Measurements from ENCODE around the gene AEBP2. TPM values are rescaled to one million over a fixed set of nuclear protein-coding genes. Genes with fewer than 3 reads are reported as not detected.
A peak's percentile ranks its signal among the peaks of the same experiment; 100 is the strongest.
"Not testable (repeated sequence)": the region's sequence is repeated elsewhere in the genome, so short reads cannot be mapped to it uniquely, and the experiment has no call there.

Gene AEBP2
- total and polyA plus RNA-seq, 2 experiments from 2014 or later = 12.4 to 22.5 TPM

GRCh38 chr12:19411234-19412204 is 27.8 kb upstream of the AEBP2 start:
- no peaks in the 10 kb centered on the region for H3K79me2 ChIP-seq
- peak overlapping the region; percentile 64 for H3K27ac ChIP-seq
- H3K9me3 ChIP-seq (ENCODE audit: low read depth) = no peaks in the 10 kb centered on the region
- H3K4me1 ChIP-seq (ENCODE audit: insufficient read depth) = peaks cover 24% of the 10 kb centered on the region
- TF ChIP-seq CTCF (IDR thresholded peaks at IDR 0.05; ENCODE audit: poor library complexity) = no peak
- TF ChIP-seq EZH2 (IDR thresholded peaks at IDR 0.05; ENCODE audit: borderline replicate concordance) = no peak
- TF ChIP-seq EZH2phosphoT487 (IDR thresholded peaks at IDR 0.05; ENCODE audit: low read depth, severe bottlenecking, unreplicated experiment) = no peak
- DNase-seq (ENCODE audit: low spot score) = no peak
- no peaks in the 10 kb centered on the region for H3K36me3 ChIP-seq (replicated peaks; ENCODE audit: insufficient read depth, low read depth)
- 87% methylated on average over 10 of the region's 10 CpGs for WGBS (ENCODE audit: low lambda C conversion rate, missing lambda C conversion rate)
- H2AFZ ChIP-seq = no peak overlapping the region
- no peaks in the 10 kb centered on the region for H4K20me1 ChIP-seq (ENCODE audit: insufficient read depth, poor library complexity, severe bottlenecking)
- H3K27me3 ChIP-seq = no peaks in the 10 kb centered on the region
- H3K4me3 ChIP-seq = no peak overlapping the region
- H3K4me2 ChIP-seq = no peak overlapping the region
- H3K9me2 ChIP-seq (replicated peaks; ENCODE audit: insufficient read depth) = no peaks in the 10 kb centered on the region

GRCh38 chr12:19412844-19413243 is 26.4 kb upstream of the AEBP2 start:
- no peak for DNase-seq (ENCODE audit: low spot score)
- no peak overlapping the region for H2AFZ ChIP-seq
- no peaks in the 10 kb centered on the region for H3K36me3 ChIP-seq (replicated peaks; ENCODE audit: insufficient read depth, low read depth)
- no peak overlapping the region for H3K4me3 ChIP-seq
- no peaks in the 10 kb centered on the region for H3K27me3 ChIP-seq
- no peak for TF ChIP-seq CTCF (IDR thresholded peaks at IDR 0.05; ENCODE audit: poor library complexity)
- no peak for TF ChIP-seq EZH2phosphoT487 (IDR thresholded peaks at IDR 0.05; ENCODE audit: low read depth, severe bottlenecking, unreplicated experiment)
- TF ChIP-seq EZH2 (IDR thresholded peaks at IDR 0.05; ENCODE audit: borderline replicate concordance) = no peak
- H3K4me2 ChIP-seq = no peak overlapping the region
- H3K9me3 ChIP-seq (ENCODE audit: low read depth) = no peaks in the 10 kb centered on the region
- H3K9me2 ChIP-seq (replicated peaks; ENCODE audit: insufficient read depth) = no peaks in the 10 kb centered on the region
- no peak overlapping the region for H3K27ac ChIP-seq
- 93% methylated on average over 23 of the region's 23 CpGs for WGBS (ENCODE audit: low lambda C conversion rate, missing lambda C conversion rate)
- H3K4me1 ChIP-seq (ENCODE audit: insufficient read depth) = peaks cover 24% of the 10 kb centered on the region
- H4K20me1 ChIP-seq (ENCODE audit: insufficient read depth, poor library complexity, severe bottlenecking) = no peaks in the 10 kb centered on the region
- H3K79me2 ChIP-seq = no peaks in the 10 kb centered on the region

GRCh38 chr12:19413582-19413981 is 25.7 kb upstream of the AEBP2 start:
- H3K36me3 ChIP-seq (replicated peaks; ENCODE audit: insufficient read depth, low read depth); H3K27me3 ChIP-seq; H3K4me3 ChIP-seq; H4K20me1 ChIP-seq (ENCODE audit: insufficient read depth, poor library complexity, severe bottlenecking); H3K79me2 ChIP-seq; H2AFZ ChIP-seq; H3K27ac ChIP-seq; H3K9me2 ChIP-seq (replicated peaks; ENCODE audit: insufficient read depth); H3K4me2 ChIP-seq; H3K9me3 ChIP-seq (ENCODE audit: low read depth); DNase-seq (ENCODE audit: low spot score): not testable (repeated sequence)
- H3K4me1 ChIP-seq (ENCODE audit: insufficient read depth) = peaks cover 24% of the 10 kb centered on the region
- 97% methylated on average over 5 of the region's 5 CpGs for WGBS (ENCODE audit: low lambda C conversion rate, missing lambda C conversion rate)

- H3K9me2 ChIP-seq (replicated peaks; ENCODE audit: insufficient read depth) = no peaks in the 10 kb centered on the region
- no peaks in the 10 kb centered on the region for H3K9me3 ChIP-seq (ENCODE audit: low read depth)
- no peak for DNase-seq (ENCODE audit: low spot score)
Measured at GRCh38 chr12:19415563-19415962, 23.7 kb upstream of the AEBP2 start.

More at GRCh38 chr12:19415563-19415962, 23.7 kb upstream of the AEBP2 start:
- no peak overlapping the region for H3K4me2 ChIP-seq
- H3K36me3 ChIP-seq (replicated peaks; ENCODE audit: insufficient read depth, low read depth) = no peaks in the 10 kb centered on the region
- no peaks in the 10 kb centered on the region for H3K27me3 ChIP-seq
- H3K79me2 ChIP-seq = no peaks in the 10 kb centered on the region
- H3K4me1 ChIP-seq (ENCODE audit: insufficient read depth) = peaks cover 8% of the 10 kb centered on the region
- H2AFZ ChIP-seq = no peak overlapping the region
- TF ChIP-seq EZH2 (IDR thresholded peaks at IDR 0.05; ENCODE audit: borderline replicate concordance) = no peak
- TF ChIP-seq EZH2phosphoT487 (IDR thresholded peaks at IDR 0.05; ENCODE audit: low read depth, severe bottlenecking, unreplicated experiment) = no peak
- TF ChIP-seq CTCF (IDR thresholded peaks at IDR 0.05; ENCODE audit: poor library complexity) = no peak
- H3K27ac ChIP-seq = no peak overlapping the region
- no peaks in the 10 kb centered on the region for H4K20me1 ChIP-seq (ENCODE audit: insufficient read depth, poor library complexity, severe bottlenecking)
- H3K4me3 ChIP-seq = no peak overlapping the region
